ENCODE results near the gene CDC42BPA.

DNA sequence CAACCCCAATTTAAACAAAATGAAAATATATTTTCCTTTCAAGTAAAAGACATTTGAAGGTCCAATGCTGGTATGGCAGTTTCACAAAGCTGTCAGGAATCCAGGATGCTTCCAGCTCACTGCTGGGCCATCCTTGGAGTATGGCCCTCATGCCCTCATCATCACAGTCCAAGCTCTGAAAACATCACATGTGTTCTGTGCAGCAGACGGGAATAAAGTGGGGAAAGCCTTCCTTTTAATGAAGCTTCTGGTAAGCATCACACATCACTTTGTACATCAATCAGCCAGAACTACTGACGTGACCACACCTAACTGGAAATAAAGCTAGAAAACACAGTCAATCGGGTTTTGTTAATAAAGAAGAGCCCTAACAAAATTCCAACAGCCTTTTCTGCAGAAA is 22.7 kb downstream of the CDC42BPA start:
- no peak for TF ChIP-seq NR1H2 (CRISPR knock-in tag; IDR thresholded peaks at IDR 0.05)
- no peak for TF ChIP-seq KAT7 (CRISPR knock-in tag; IDR thresholded peaks at IDR 0.05; ENCODE audit: borderline replicate concordance)
- TF ChIP-seq CTCF (IDR thresholded peaks at IDR 0.05): no peak
- TF ChIP-seq, protein P1, sequence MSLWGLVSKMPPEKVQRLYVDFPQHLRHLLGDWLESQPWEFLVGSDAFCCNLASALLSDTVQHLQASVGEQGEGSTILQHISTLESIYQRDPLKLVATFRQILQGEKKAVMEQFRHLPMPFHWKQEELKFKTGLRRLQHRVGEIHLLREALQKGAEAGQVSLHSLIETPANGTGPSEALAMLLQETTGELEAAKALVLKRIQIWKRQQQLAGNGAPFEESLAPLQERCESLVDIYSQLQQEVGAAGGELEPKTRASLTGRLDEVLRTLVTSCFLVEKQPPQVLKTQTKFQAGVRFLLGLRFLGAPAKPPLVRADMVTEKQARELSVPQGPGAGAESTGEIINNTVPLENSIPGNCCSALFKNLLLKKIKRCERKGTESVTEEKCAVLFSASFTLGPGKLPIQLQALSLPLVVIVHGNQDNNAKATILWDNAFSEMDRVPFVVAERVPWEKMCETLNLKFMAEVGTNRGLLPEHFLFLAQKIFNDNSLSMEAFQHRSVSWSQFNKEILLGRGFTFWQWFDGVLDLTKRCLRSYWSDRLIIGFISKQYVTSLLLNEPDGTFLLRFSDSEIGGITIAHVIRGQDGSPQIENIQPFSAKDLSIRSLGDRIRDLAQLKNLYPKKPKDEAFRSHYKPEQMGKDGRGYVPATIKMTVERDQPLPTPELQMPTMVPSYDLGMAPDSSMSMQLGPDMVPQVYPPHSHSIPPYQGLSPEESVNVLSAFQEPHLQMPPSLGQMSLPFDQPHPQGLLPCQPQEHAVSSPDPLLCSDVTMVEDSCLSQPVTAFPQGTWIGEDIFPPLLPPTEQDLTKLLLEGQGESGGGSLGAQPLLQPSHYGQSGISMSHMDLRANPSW (CRISPR knock-in tag; conservative IDR thresholded peaks at IDR 0.05; ENCODE audit: low read depth): no peak
- TF ChIP-seq IRF1 (CRISPR knock-in tag; IDR thresholded peaks at IDR 0.05): no peak
- TF ChIP-seq IRF2 (CRISPR knock-in tag; IDR thresholded peaks at IDR 0.05; ENCODE audit: borderline replicate concordance, low read depth): no peak
- TF ChIP-seq, protein P2, sequence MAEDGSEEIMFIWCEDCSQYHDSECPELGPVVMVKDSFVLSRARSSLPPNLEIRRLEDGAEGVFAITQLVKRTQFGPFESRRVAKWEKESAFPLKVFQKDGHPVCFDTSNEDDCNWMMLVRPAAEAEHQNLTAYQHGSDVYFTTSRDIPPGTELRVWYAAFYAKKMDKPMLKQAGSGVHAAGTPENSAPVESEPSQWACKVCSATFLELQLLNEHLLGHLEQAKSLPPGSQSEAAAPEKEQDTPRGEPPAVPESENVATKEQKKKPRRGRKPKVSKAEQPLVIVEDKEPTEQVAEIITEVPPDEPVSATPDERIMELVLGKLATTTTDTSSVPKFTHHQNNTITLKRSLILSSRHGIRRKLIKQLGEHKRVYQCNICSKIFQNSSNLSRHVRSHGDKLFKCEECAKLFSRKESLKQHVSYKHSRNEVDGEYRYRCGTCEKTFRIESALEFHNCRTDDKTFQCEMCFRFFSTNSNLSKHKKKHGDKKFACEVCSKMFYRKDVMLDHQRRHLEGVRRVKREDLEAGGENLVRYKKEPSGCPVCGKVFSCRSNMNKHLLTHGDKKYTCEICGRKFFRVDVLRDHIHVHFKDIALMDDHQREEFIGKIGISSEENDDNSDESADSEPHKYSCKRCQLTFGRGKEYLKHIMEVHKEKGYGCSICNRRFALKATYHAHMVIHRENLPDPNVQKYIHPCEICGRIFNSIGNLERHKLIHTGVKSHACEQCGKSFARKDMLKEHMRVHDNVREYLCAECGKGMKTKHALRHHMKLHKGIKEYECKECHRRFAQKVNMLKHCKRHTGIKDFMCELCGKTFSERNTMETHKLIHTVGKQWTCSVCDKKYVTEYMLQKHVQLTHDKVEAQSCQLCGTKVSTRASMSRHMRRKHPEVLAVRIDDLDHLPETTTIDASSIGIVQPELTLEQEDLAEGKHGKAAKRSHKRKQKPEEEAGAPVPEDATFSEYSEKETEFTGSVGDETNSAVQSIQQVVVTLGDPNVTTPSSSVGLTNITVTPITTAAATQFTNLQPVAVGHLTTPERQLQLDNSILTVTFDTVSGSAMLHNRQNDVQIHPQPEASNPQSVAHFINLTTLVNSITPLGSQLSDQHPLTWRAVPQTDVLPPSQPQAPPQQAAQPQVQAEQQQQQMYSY (CRISPR knock-in tag; IDR thresholded peaks at IDR 0.05): no peak
- TF ChIP-seq SMAD4 (CRISPR knock-in tag; IDR thresholded peaks at IDR 0.05): no peak
- no peak for TF ChIP-seq ZNF281 (CRISPR knock-in tag; IDR thresholded peaks at IDR 0.05)
